LNCaP clone FGC (cell line): ENCODE results near the gene THUMPD2.

Source experiments
- DNase-seq: peaks from one replicate; pipeline ENCODE4 v3.0.0-alpha.2; 2011; ENCODE audit warnings: low read depth
- H3K4me3 ChIP-seq: 2 replicates; pipeline ENCODE4 v1.5.1; 2011; ENCODE audit warnings: mild to moderate bottlenecking, low read depth, low read length, control low read depth
- CTCF ChIP-seq: IDR thresholded peaks from 2 replicates; pipeline ENCODE4 v1.5.1; 2012; ENCODE audit warnings: mild to moderate bottlenecking; ENCODE audit not compliant: control insufficient read depth, insufficient read depth; ENCODE audit errors: extremely low read depth

Gene THUMPD2

GRCh38 chr2:39779927-39780326 is 869 bp upstream of the THUMPD2 start:
- no peak overlapping the region for H3K4me3 ChIP-seq
- DNase-seq, result no peak
- no peak for TF ChIP-seq CTCF

- DNase-seq, result no peak
- no peak for TF ChIP-seq CTCF
- peak overlapping the region; percentile 69 for H3K4me3 ChIP-seq
Measured at GRCh38 chr2:39779341-39779851, 338 bp upstream of the THUMPD2 start.

GRCh38 chr2:39778233-39778632 is 825 bp downstream of the THUMPD2 start:
- DNase-seq, result no peak
- no peak for TF ChIP-seq CTCF
- H3K4me3 ChIP-seq, result peak overlapping the region; percentile 69

GRCh38 chr2:39772812-39773152 is 6.3 kb downstream of the THUMPD2 start:
- no peak overlapping the region for H3K4me3 ChIP-seq
- no peak for TF ChIP-seq CTCF
- no peak for DNase-seq

GRCh38 chr2:39772086-39772811 is 6.8 kb downstream of the THUMPD2 start:
- DNase-seq, result no peak
- no peak for TF ChIP-seq CTCF
- no peak overlapping the region for H3K4me3 ChIP-seq

- DNase-seq, result peak; percentile 74
- no peak overlapping the region for H3K4me3 ChIP-seq
- TF ChIP-seq CTCF, result no peak
Measured at GRCh38 chr2:39762448-39762847, 16.6 kb downstream of the THUMPD2 start.

GRCh38 chr2:39757156-39757555 is 21.9 kb downstream of the THUMPD2 start:
- TF ChIP-seq CTCF, result no peak
- DNase-seq, result no peak
- H3K4me3 ChIP-seq, result no peak overlapping the region
